AG09309 (cell line): ENCODE data around the gene SIRT7.
"Not testable (repeated sequence)": the region's sequence is repeated elsewhere in the genome, so short reads cannot be mapped to it uniquely, and the experiment has no call there.

ENCODE experiments used
- DNase-seq: peaks from one replicate; pipeline ENCODE4 v3.0.0-alpha.2; 2010; ENCODE audit warnings: low read depth
- H3K4me3 ChIP-seq: 2 replicates; pipeline ENCODE4 v1.5.1; 2011; ENCODE audit warnings: mild to moderate bottlenecking, low read depth, low read length, moderate library complexity; ENCODE audit not compliant: control insufficient read depth
- CTCF ChIP-seq: IDR thresholded peaks from 2 replicates; pipeline ENCODE4 v1.5.1; 2011; ENCODE audit warnings: mild to moderate bottlenecking, low read depth, low read length, inconsistent platforms; ENCODE audit not compliant: insufficient read depth, control insufficient read depth; ENCODE audit errors: missing control alignments

The SIRT7 gene

DNA sequence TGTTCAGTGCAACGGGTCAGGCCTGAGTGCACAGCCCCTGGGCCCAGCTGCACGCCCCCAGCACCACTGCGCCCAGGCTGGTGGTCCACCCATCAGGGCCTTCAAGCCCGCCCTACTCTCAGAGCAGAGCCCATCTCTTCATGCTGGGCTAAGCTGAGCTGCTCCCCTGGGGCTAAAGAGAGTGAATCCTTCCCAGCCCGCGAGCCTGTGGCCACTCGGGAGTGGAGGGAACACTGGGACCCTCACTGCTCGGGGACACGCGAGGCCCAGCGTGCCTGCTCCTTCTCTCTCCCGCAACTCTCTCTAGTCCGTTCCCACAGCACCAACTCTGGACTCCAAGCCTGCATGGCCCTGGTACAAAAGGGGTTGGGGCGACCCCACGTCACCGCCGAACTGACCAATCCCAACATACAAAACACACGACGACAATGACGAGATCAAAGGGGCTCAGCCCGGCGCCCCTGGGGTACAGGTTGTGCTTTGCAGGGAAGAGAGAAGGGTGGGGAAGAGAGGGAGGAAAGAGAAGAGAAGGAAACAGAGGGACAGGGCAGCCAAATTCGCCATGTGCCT, 4.1 kb upstream of the SIRT7 start:
- no peak overlapping the region for H3K4me3 ChIP-seq
- no peak for DNase-seq
- no peak for TF ChIP-seq CTCF

DNA sequence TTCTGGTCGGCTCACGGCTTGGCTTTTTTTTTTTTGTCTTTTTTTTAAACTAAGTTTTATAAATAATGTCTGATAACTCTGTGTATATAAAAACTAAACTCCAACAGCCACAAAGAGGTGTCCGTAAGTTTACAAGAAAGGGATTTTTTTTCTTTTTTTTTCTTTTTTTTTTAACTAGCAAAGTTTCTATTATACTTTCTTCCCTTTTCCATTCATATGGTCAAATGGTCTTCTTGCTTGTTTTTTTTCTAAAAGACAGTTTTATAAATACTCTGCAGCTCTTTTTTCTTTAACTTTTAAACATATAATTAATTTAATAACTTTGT, 3.5 kb upstream of the SIRT7 start:
- no peak overlapping the region for H3K4me3 ChIP-seq
- DNase-seq = no peak
- TF ChIP-seq CTCF = no peak

GRCh38 chr17:81920612-81921536, 2.9 kb upstream of the SIRT7 start:
- no peak overlapping the region for H3K4me3 ChIP-seq
- no peak for TF ChIP-seq CTCF
- no peak for DNase-seq

GRCh38 chr17:81918832-81919545, 1.0 kb upstream of the SIRT7 start:
- no peak for TF ChIP-seq CTCF
- no peak overlapping the region for H3K4me3 ChIP-seq
- DNase-seq = no peak

GRCh38 chr17:81918333-81918669, 325 bp upstream of the SIRT7 start:
- not testable (repeated sequence) for DNase-seq, H3K4me3 ChIP-seq

GRCh38 chr17:81916234-81917001, 1.6 kb downstream of the SIRT7 start:
- TF ChIP-seq CTCF = no peak
- DNase-seq = peak; percentile 53
- H3K4me3 ChIP-seq = peak overlapping the region; percentile 49
